Measurements from ENCODE around the gene UNC13B.

UNC13B gene

GRCh38 chr9:35436933-35437332 is 275.1 kb downstream of the UNC13B start:
- no peak for DNase-seq

- no peak for DNase-seq
These were observed 284.2 kb downstream of the UNC13B start for GRCh38 chr9:35446012-35446411.

- DNase-seq: no peak
These were observed 286.7 kb downstream of the UNC13B start for GRCh38 chr9:35448496-35448895.

GRCh38 chr9:35452481-35452880 is 290.7 kb downstream of the UNC13B start:
- no peak for DNase-seq

DNA sequence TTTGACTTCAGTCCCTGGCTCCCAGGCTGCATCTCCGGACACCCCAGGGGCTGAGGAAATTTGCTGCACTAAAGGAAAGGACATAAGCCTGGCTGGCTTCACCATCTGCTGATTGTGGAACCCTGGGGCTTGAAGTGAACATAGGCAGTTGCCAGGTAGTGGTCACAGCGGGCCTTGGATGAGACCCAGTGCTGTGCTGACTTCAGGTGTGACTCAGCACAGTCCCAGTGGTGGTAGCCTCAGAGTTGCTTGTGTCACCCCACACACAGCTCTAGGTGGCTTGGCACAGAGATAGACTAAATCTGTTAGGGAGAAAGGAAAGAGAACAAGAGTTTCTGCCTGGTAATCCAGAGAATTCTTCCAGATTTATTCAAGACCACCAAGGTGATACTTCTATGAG is 292.0 kb downstream of the UNC13B start:
- DNase-seq: no peak
